Fibroblast of lung (primary cell): ENCODE measurements around the gene LIMS1. TPM values are rescaled to one million over a fixed set of nuclear protein-coding genes. Genes with fewer than 3 reads are reported as not detected.
A peak's percentile ranks its signal among the peaks of the same experiment; 100 is the strongest.

Experiments used
- DNase-seq, 2 donors: peaks; one replicate each; pipeline versions ENCODE4 v3.0.0 to v3.0.0-alpha.2; 2010; ENCODE audit warnings: low read depth in 2 of 2
- H2AFZ ChIP-seq: 2 replicates; pipeline ENCODE4 v1.5.1; 2012; ENCODE audit warnings: low read length, control low read depth, inconsistent platforms
- H3K27ac ChIP-seq: 2 replicates; pipeline ENCODE4 v1.5.1; 2011; ENCODE audit warnings: low read length, control low read depth; ENCODE audit not compliant: insufficient read depth
- H3K27me3 ChIP-seq: 2 replicates; pipeline ENCODE4 v1.5.1; 2011; ENCODE audit warnings: mild to moderate bottlenecking, low read length; ENCODE audit not compliant: control insufficient read depth, insufficient read depth
- H3K36me3 ChIP-seq: 2 replicates; pipeline ENCODE4 v1.5.1; 2011; ENCODE audit warnings: low read length; ENCODE audit not compliant: control insufficient read depth, insufficient read depth
- H3K4me1 ChIP-seq: 2 replicates; pipeline ENCODE4 v1.5.1; 2011; ENCODE audit warnings: low read length; ENCODE audit not compliant: control insufficient read depth, insufficient read depth; ENCODE audit errors: extremely low read depth
- H3K4me2 ChIP-seq: 2 replicates; pipeline ENCODE4 v1.5.1; 2011; ENCODE audit warnings: low read length, control low read depth; ENCODE audit not compliant: insufficient read depth; ENCODE audit errors: extremely low read depth
- H3K4me3 ChIP-seq, 4 experiments: fragments of 200-600 bp in 1 of 4; sonication (generic) in 1 of 4; replicated peaks in 1 of 4; 2 replicates each; pipeline ENCODE4 v1.5.1; 2011 to 2016; ENCODE audit warnings: low read length in 4 of 4, low read depth in 3 of 4, mild to moderate bottlenecking in 3 of 4, control low read depth in 2 of 4, inconsistent platforms in 1 of 4, mixed read lengths in 1 of 4; ENCODE audit not compliant: insufficient read depth in 1 of 4; ENCODE audit errors: control extremely low read depth in 1 of 4
- H3K79me2 ChIP-seq: 2 replicates; pipeline ENCODE4 v1.5.1; 2012; ENCODE audit warnings: mild to moderate bottlenecking, low read length, inconsistent platforms; ENCODE audit not compliant: control insufficient read depth, insufficient read depth
- H3K9ac ChIP-seq: 2 replicates; pipeline ENCODE4 v1.5.1; 2011; ENCODE audit warnings: mild to moderate bottlenecking, low read length, control low read depth; ENCODE audit not compliant: insufficient read depth
- H3K9me3 ChIP-seq: 2 replicates; pipeline ENCODE4 v1.5.1; 2012; ENCODE audit warnings: low read depth, low read length; ENCODE audit not compliant: control insufficient read depth, insufficient read depth
- H4K20me1 ChIP-seq: 2 replicates; pipeline ENCODE4 v1.5.1; 2011; ENCODE audit warnings: low read length; ENCODE audit not compliant: control insufficient read depth, insufficient read depth; ENCODE audit errors: extremely low read depth
- CTCF ChIP-seq, 2 donors: IDR thresholded peaks in 1 of 2; conservative IDR thresholded peaks in 1 of 2; 1 replicate in 1 of 2; 2 replicates in 1 of 2; pipeline ENCODE4 v1.5.1; 2011 to 2012; ENCODE audit warnings: low read length in 2 of 2, control low read depth in 1 of 2, inconsistent platforms in 1 of 2, low read depth in 1 of 2, mild to moderate bottlenecking in 1 of 2
- EZH2 ChIP-seq: IDR thresholded peaks from 2 replicates; pipeline ENCODE4 v1.5.1; 2012; ENCODE audit warnings: low read length, control low read depth, mild to moderate bottlenecking; ENCODE audit errors: missing control alignments
- polyA plus RNA-seq, 2 donors: library from polyadenylated mRNA; depleted of rRNA in 1 of 2; stranded (reverse) in 1 of 2; unstranded in 1 of 2; fragments of >200 nt; gene quantifications; 2 replicates each; pipeline ENCODE4 v1.2.1, GENCODE V29; 2011 to 2012; ENCODE audit warnings: missing spikeins in 1 of 2
- total RNA-seq: library from RNA; depleted of rRNA; stranded (reverse); fragments of >200 nt; gene quantifications from 2 replicates; pipeline ENCODE4 v1.2.1, GENCODE V29; 2014

Gene LIMS1
- total and polyA plus RNA-seq, 2 donors (not counting 1 experiment from before 2014, with no cell fraction given): 52.7 to 108 TPM

GRCh38 chr2:108560895-108561530 lies 26.7 kb downstream of the LIMS1 start:
- no peak overlapping the region for H2AFZ ChIP-seq
- H3K9me3 ChIP-seq: no peaks in the 10 kb centered on the region
- no peak overlapping the region for H3K9ac ChIP-seq
- no peak overlapping the region for H3K27ac ChIP-seq
- H3K36me3 ChIP-seq: no peaks in the 10 kb centered on the region
- no peaks in the 10 kb centered on the region for H3K4me1 ChIP-seq
- H4K20me1 ChIP-seq: no peaks in the 10 kb centered on the region
- no peak overlapping the region for H3K4me3 ChIP-seq
- no peaks in the 10 kb centered on the region for H3K27me3 ChIP-seq
- H3K79me2 ChIP-seq: peaks cover 16% of the 10 kb centered on the region
- TF ChIP-seq EZH2: no peak
- TF ChIP-seq CTCF (conservative IDR thresholded peaks at IDR 0.05 in 1 of 2, IDR thresholded peaks at IDR 0.05 in 1 of 2; ENCODE audit: low read depth in 1 of 2, low read length in 2 of 2): no peak
- no peak overlapping the region for H3K4me2 ChIP-seq
- DNase-seq: no peak

- DNase-seq: no peak
- Histone ChIP-seq H3K27me3 (no peaks in the 10 kb centered on the region), H3K9me3 (no peaks in the 10 kb centered on the region), H3K4me3 (no peak overlapping the region), H3K36me3 (no peaks in the 10 kb centered on the region), H3K27ac (no peak overlapping the region), H4K20me1 (no peaks in the 10 kb centered on the region), H3K79me2 (peaks cover 14% of the 10 kb centered on the region), H3K4me1 (no peaks in the 10 kb centered on the region), H2AFZ (no peak overlapping the region), H3K4me2 (no peak overlapping the region), H3K9ac (no peak overlapping the region)
- TF ChIP-seq CTCF (conservative IDR thresholded peaks at IDR 0.05 in 1 of 2, IDR thresholded peaks at IDR 0.05 in 1 of 2; ENCODE audit: low read depth in 1 of 2, low read length in 2 of 2) (no peak), EZH2 (no peak)
These were observed 28.0 kb downstream of the LIMS1 start for GRCh38 chr2:108562274-108562673.

- TF ChIP-seq CTCF (conservative IDR thresholded peaks at IDR 0.05 in 1 of 2, IDR thresholded peaks at IDR 0.05 in 1 of 2; ENCODE audit: low read depth in 1 of 2, low read length in 2 of 2): no peak
- no peak for TF ChIP-seq EZH2
- Histone ChIP-seq H4K20me1 (no peaks in the 10 kb centered on the region), H3K4me1 (no peaks in the 10 kb centered on the region), H3K9ac (no peak overlapping the region), H3K9me3 (no peaks in the 10 kb centered on the region), H3K27me3 (no peaks in the 10 kb centered on the region), H3K36me3 (no peaks in the 10 kb centered on the region), H3K79me2 (peaks cover 21% of the 10 kb centered on the region), H3K4me2 (peak overlapping the region; percentile 51), H2AFZ (no peak overlapping the region), H3K4me3 (no peak overlapping the region), H3K27ac (peak overlapping the region; percentile 26)
- no peak for DNase-seq
These were observed 30.2 kb downstream of the LIMS1 start for GRCh38 chr2:108564510-108564909.
